Lung (tissue), 16 donors: ENCODE data around the gene HDAC8. TPM values are rescaled to one million over a fixed set of nuclear protein-coding genes. Genes with fewer than 3 reads are reported as not detected.

Source experiments
- ATAC-seq: fragments of 200-7000 bp; cut with Tn5 transposase; one replicate; pipeline ENCODE4 v1.9.1; 2020; ENCODE audit warnings: moderate number of reproducible peaks; ENCODE audit not compliant: insufficient read depth, low FRiP score
- DNase-seq, 3 donors: peaks; one replicate each; pipeline ENCODE4 v3.0.0-alpha.2; 2013 to 2017
- H3K27ac ChIP-seq, 2 donors: one replicate each; pipeline ENCODE4 v1.5.1; 2013; ENCODE audit warnings: mild to moderate bottlenecking in 2 of 2, moderate library complexity in 2 of 2, control low read depth in 1 of 2, inconsistent platforms in 1 of 2, low read depth in 1 of 2, low read length in 1 of 2
- H3K27me3 ChIP-seq, 3 donors: one replicate each; pipeline ENCODE4 v1.5.1; 2013; ENCODE audit warnings: low read length in 2 of 3; ENCODE audit not compliant: control insufficient read depth in 3 of 3, insufficient read depth in 3 of 3
- H3K36me3 ChIP-seq, 4 donors: one replicate each; pipeline ENCODE4 v1.5.1; 2013; ENCODE audit warnings: low read length in 4 of 4, mild to moderate bottlenecking in 1 of 4, moderate library complexity in 1 of 4; ENCODE audit not compliant: control insufficient read depth in 4 of 4, insufficient read depth in 4 of 4
- H3K4me1 ChIP-seq, 5 donors: one replicate each; pipeline ENCODE4 v1.5.1; 2013; ENCODE audit warnings: low read length in 5 of 5, mild to moderate bottlenecking in 2 of 5, moderate library complexity in 1 of 5; ENCODE audit not compliant: control insufficient read depth in 5 of 5, insufficient read depth in 5 of 5
- H3K4me3 ChIP-seq: one replicate; pipeline ENCODE4 v1.5.1; 2013; ENCODE audit warnings: mild to moderate bottlenecking, control low read depth, moderate library complexity
- H3K9ac ChIP-seq, 2 donors: one replicate each; pipeline ENCODE4 v1.5.1; 2013; ENCODE audit warnings: low read length in 2 of 2, control low read depth in 1 of 2; ENCODE audit not compliant: insufficient read depth in 1 of 2
- H3K9me3 ChIP-seq, 4 donors: one replicate each; pipeline ENCODE4 v1.5.1; 2013; ENCODE audit warnings: low read length in 3 of 4, mild to moderate bottlenecking in 1 of 4, moderate library complexity in 1 of 4; ENCODE audit not compliant: control insufficient read depth in 4 of 4, insufficient read depth in 3 of 4
- WGBS, 2 donors: extraction: QIAGEN DNeasy Blood & Tissue Kit; methylation state at CpG; one replicate each; pipeline ENCODE4 v1.1.7; 2013; 5-methylcytosine and 5-hydroxymethylcytosine counted together
- long read RNA-seq, 5 donors: transcript quantifications; one replicate each; lab custom pipeline, GENCODE V29; 2026
- polyA plus RNA-seq, 2 donors: library from polyadenylated mRNA; stranded (reverse); fragments of 200-250 nt; gene quantifications; one replicate each; pipeline ENCODE4 v1.2.1, GENCODE V29; 2013
- total RNA-seq, 2 donors: library from RNA; depleted of rRNA in 1 of 2; stranded (reverse); fragments of >200 nt in 1 of 2; gene quantifications; one replicate each; pipeline ENCODE4 v1.2.1, GENCODE V29; 2014 to 2021
- TF ChIP-seq, protein P1 (sequence below): IDR thresholded peaks from 2 replicates; pipeline ENCODE4 v1.5.1; 2012; ENCODE audit warnings: mild to moderate bottlenecking; ENCODE audit errors: control extremely low read depth, extremely low read depth
- donor health status: control.
- donor health status: control.
- donor health status: Bipolar disorder and iron deficiency.
- donor health status: healthy.
- donor health status: DM: yes; HTN: yes; CAD: no.

HDAC8 gene
- total RNA-seq (10 to 100 TPM; 28.6 to 60.6 TPM), polyA plus RNA-seq (10 to 100 TPM; 17.4 to 48.5 TPM)
- long read RNA-seq, donor 1, partial matches to known transcripts: 9 of 17 reads
- long read RNA-seq, donor 1, other reads (novel, unspliced or antisense): 0 of 17 reads
- long read RNA-seq, donor 2, partial matches to known transcripts: 0 of 3 reads
- long read RNA-seq, donor 2, other reads (novel, unspliced or antisense): 0 of 3 reads
- long read RNA-seq, donor 3, partial matches to known transcripts: 0 of 2 reads
- long read RNA-seq, donor 3, other reads (novel, unspliced or antisense): 0 of 2 reads
- long read RNA-seq, donor 4, partial matches to known transcripts: 5 of 8 reads
- long read RNA-seq, donor 4, other reads (novel, unspliced or antisense): 0 of 8 reads
- long read RNA-seq, donor 5, transcript HDAC8-207 (11 exons, 2,110 nt): major isoform, 5 of 13 reads
- long read RNA-seq, donor 5, partial matches to known transcripts: 5 of 13 reads
- long read RNA-seq, donor 5, other reads (novel, unspliced or antisense): 0 of 13 reads

DNA sequence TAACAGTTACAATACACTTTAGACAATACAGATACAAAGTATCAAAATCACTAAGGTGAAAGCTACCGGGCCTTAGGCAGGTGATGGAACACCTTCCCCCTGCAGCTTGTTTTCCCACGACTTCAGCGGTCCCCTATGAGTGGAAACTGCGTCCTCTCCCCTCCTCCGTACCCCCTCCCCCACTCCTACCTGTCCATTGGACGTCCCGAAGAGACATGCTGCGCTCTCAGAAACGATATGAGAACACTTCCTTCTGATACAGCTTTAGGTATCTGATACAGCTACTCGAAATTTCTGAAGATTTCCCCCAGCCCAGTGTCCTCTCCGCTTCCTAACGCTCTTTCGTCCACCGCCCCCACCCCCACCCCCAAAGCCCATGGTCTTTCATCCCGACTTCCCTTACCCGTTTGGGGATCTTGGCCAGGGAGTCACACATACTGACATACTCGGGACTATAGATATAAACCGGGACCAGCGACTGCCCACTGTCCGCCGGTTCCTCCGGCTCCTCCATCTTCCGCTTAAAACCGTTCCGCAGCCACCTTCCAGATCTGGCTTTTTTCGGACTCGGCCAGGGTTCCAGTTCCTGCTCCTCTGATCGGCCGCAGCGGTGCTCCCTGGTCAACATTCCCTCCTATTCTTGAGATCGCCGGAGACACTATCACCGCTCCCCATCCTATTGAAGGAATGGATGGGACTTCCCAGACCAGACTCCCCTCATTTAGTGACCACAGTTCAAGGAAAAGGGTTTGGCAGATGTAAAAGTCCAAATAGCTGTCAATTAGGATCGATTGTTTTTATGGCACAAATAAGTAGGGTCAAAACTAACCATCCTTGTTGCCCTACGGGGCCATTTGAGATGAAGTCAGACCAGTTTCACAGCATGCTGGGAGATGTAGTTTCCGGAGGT, at the start of gene HDAC8:
TSS of gene HDAC8 (minus strand) at position 596 of the 910 bp plus-strand sequence. CDS start at position 514, 82 bp downstream.
- Histone ChIP-seq H3K4me3 (peak within 1 kb of the TSS; percentile 68), H3K36me3 (peaks cover 0 to 6% (median 1%) of the 10 kb centered on the region in 4 donors), H3K9me3 (no peaks in the 10 kb centered on the region), H3K4me1 (peaks cover 0 to 2% (median 0%) of the 10 kb centered on the region in 5 donors), H3K27ac (peak within 1 kb of the TSS; percentile 11 to 91), H3K9ac (peak within 1 kb of the TSS; percentile 56 to 84), H3K27me3 (peaks cover 0 to 11% (median 8%) of the 10 kb centered on the region in 3 donors)
- 0 to 31% methylated on average over 31 to 36 of the region's 36 CpGs for WGBS, 2 donors
- ATAC-seq (peak; percentile 76), DNase-seq (peak; percentile 73 to 94 (median 92))
- TF ChIP-seq, protein P1, sequence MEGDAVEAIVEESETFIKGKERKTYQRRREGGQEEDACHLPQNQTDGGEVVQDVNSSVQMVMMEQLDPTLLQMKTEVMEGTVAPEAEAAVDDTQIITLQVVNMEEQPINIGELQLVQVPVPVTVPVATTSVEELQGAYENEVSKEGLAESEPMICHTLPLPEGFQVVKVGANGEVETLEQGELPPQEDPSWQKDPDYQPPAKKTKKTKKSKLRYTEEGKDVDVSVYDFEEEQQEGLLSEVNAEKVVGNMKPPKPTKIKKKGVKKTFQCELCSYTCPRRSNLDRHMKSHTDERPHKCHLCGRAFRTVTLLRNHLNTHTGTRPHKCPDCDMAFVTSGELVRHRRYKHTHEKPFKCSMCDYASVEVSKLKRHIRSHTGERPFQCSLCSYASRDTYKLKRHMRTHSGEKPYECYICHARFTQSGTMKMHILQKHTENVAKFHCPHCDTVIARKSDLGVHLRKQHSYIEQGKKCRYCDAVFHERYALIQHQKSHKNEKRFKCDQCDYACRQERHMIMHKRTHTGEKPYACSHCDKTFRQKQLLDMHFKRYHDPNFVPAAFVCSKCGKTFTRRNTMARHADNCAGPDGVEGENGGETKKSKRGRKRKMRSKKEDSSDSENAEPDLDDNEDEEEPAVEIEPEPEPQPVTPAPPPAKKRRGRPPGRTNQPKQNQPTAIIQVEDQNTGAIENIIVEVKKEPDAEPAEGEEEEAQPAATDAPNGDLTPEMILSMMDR: no peak

DNA sequence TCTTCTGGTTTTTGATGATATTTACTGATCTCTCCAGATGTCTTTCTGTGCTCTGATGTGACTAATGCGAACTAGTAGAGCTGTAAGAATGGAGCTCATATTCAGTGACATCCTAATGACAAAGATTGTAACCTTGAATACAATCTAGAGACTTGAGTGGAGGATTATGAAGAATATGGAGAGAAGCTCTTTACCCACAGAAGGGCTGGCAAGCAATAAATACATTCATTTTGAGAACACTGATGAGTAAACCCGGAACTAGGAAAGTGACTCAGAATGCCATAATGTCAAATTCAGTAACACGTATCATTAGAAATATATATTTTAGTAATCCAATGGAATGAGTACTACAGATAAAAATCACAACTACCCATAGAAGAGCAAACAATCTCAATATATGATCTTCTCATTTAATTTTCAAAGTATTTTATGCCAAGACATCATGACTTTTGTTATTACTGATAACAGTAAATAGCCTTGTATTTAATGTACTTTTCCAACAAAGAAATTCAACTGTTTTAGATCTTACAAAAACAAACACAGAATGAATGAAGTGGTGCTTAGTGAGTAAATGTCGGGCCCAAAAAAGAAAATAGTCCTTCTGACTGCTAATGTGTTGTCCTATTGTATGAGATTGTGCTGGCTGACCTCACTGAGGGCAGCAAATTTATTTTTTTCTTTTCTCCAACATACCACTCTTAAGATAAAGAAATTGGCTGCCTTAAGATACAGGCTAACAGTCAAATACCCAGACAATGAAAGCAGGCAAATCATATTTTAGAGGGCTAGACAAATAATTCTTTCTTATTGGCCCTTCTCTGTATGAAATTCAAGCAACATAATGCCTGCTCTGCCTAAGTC, 49.2 kb upstream of the HDAC8 start:
- peaks cover 0 to 14% (median 9%) of the 10 kb centered on the region in 3 donors for H3K27me3 ChIP-seq
- H3K9ac ChIP-seq: no peak overlapping the region
- WGBS, 2 donors: 66 to 88% methylated on average over 4 of the region's 4 CpGs
- no peaks in the 10 kb centered on the region for H3K9me3 ChIP-seq
- ATAC-seq: no peak
- no peaks in the 10 kb centered on the region for H3K4me1 ChIP-seq
- DNase-seq: peak in 2 of 3 donors; percentile 22 to 29
- TF ChIP-seq, protein P1: no peak
- H3K27ac ChIP-seq: no peak overlapping the region
- H3K36me3 ChIP-seq: no peaks in the 10 kb centered on the region
- H3K4me3 ChIP-seq: no peak overlapping the region

DNA sequence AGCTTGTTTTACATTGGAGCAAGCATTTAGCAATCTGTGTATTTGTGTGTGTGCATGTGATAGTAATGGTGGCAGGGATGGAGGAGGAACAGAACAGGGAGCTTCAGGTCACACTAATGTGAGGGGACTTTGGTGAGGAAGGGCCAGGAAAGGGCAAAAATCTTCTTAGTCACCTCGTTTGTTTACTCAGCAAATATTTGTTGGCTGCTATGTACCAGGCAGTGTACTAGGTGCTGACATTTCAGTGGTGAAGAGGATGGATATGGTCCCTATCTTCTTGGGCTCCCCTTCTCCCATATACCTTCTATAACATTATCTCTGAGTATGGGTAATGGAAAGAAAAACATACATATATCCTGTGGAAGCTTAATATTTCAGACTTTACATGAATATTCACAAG, 48.5 kb upstream of the HDAC8 start:
- Histone ChIP-seq H3K4me3 (no peak overlapping the region), H3K27ac (peak overlapping the region in 1 of 2 donors; percentile 53), H3K27me3 (peaks cover 0 to 16% (median 9%) of the 10 kb centered on the region in 3 donors), H3K36me3 (no peaks in the 10 kb centered on the region), H3K4me1 (no peaks in the 10 kb centered on the region), H3K9ac (no peak overlapping the region), H3K9me3 (no peaks in the 10 kb centered on the region)
- TF ChIP-seq, protein P1: no peak
- ATAC-seq (no peak), DNase-seq (no peak)
- 25 to 77% methylated on average over 1 of the region's 1 CpG for WGBS, 2 donors
